Suprapubic skin (tissue), 4 donors: ENCODE data around the gene SYT15B. TPM values are rescaled to one million over a fixed set of nuclear protein-coding genes. Genes with fewer than 3 reads are reported as not detected.
"Not testable (repeated sequence)": the region's sequence is repeated elsewhere in the genome, so short reads cannot be mapped to it uniquely, and the experiment has no call there.

Experiments used
- DNase-seq, 2 donors: peaks; one replicate each; pipeline ENCODE4 v3.0.0-alpha.2; 2019; ENCODE audit warnings: low spot score in 2 of 2
- H3K27ac ChIP-seq: fragments of 200-600 bp; sonication (generic); one replicate; pipeline ENCODE4 v1.5.1; 2019
- H3K27me3 ChIP-seq: fragments of 200-600 bp; sonication (generic); one replicate; pipeline ENCODE4 v1.5.1; 2019
- H3K36me3 ChIP-seq: fragments of 200-600 bp; sonication (generic); one replicate; pipeline ENCODE4 v1.5.1; 2019
- H3K4me1 ChIP-seq: fragments of 200-600 bp; sonication (generic); one replicate; pipeline ENCODE4 v1.5.1; 2019
- H3K4me3 ChIP-seq: fragments of 200-600 bp; sonication (generic); one replicate; pipeline ENCODE4 v1.5.1; 2019; ENCODE audit warnings: mild to moderate bottlenecking
- H3K9me3 ChIP-seq: fragments of 200-600 bp; sonication (generic); one replicate; pipeline ENCODE4 v1.5.1; 2019
- WGBS: methylation state at CpG from one replicate; pipeline ENCODE4 v1.1.5; 2018; 5-methylcytosine and 5-hydroxymethylcytosine counted together
- total RNA-seq, 4 donors: library from RNA; depleted of rRNA; stranded (reverse); fragments of >200 nt; gene quantifications; one replicate each; pipeline ENCODE4 v1.1.0, GENCODE V29; 2016

SYT15B gene
- total RNA-seq, 4 donors from 2014 or later: 1.1 to 2.6 (median 1.9) TPM

- H3K9me3 ChIP-seq, H3K4me3 ChIP-seq, H3K27ac ChIP-seq, H3K4me1 ChIP-seq, DNase-seq, H3K36me3 ChIP-seq, H3K27me3 ChIP-seq: not testable (repeated sequence)
- WGBS: no CpG with 5 or more reads among the region's 8 CpGs
These were observed 46.2 kb downstream of the SYT15B start for GRCh38 chr10:47717011-47717769.

Other genes starting within 250 kb of the SYT15B start
- 10 to 100 TPM in 2 of 4 donors, 1 to 10 TPM in 2; 2.7 to 55.4 (median 11.0) TPM for gene AGAP9, start 240.0 kb downstream of the SYT15B start, total RNA-seq
- 1 to 10 TPM in 2 of 4 donors, under 1 TPM in 1, not detected in 1; 0.39 to 1.7 (median 1.3) TPM for gene NPY4R2, start 155.1 kb upstream of the SYT15B start, total RNA-seq
- gene FAM25C, start 236.2 kb upstream of the SYT15B start, total RNA-seq: 100 to 1,000 TPM in 3 of 4 donors, 10 to 100 TPM in 1; 28.6 to 201 (median 120) TPM